ENCODE data around the gene GSTM3.

DNA sequence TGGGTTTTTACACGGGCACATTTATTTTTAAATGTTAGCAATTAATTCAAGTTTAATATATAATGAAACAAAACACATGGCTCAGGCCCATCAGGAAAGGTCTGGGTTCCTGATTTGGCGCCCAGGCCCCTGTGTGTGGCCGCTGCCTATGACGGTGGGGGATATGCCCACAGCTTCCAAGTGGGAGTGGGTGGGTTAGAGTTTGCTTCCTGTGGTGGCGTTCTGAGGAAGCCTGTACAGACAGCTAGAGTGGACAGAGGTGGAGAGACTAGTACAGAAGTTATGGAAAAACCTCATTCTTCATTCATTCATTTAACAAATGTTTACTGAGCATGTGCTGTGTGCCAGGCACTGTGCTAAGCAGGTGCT lies 45.3 kb upstream of the GSTM3 start:
- TF ChIP-seq, protein P1, sequence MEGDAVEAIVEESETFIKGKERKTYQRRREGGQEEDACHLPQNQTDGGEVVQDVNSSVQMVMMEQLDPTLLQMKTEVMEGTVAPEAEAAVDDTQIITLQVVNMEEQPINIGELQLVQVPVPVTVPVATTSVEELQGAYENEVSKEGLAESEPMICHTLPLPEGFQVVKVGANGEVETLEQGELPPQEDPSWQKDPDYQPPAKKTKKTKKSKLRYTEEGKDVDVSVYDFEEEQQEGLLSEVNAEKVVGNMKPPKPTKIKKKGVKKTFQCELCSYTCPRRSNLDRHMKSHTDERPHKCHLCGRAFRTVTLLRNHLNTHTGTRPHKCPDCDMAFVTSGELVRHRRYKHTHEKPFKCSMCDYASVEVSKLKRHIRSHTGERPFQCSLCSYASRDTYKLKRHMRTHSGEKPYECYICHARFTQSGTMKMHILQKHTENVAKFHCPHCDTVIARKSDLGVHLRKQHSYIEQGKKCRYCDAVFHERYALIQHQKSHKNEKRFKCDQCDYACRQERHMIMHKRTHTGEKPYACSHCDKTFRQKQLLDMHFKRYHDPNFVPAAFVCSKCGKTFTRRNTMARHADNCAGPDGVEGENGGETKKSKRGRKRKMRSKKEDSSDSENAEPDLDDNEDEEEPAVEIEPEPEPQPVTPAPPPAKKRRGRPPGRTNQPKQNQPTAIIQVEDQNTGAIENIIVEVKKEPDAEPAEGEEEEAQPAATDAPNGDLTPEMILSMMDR (IDR thresholded peaks at IDR 0.05): no peak
- TF ChIP-seq POLR2A (IDR thresholded peaks at IDR 0.05): no peak
